Measurements from ENCODE around the gene TUBA4B.

Gene TUBA4B

DNA sequence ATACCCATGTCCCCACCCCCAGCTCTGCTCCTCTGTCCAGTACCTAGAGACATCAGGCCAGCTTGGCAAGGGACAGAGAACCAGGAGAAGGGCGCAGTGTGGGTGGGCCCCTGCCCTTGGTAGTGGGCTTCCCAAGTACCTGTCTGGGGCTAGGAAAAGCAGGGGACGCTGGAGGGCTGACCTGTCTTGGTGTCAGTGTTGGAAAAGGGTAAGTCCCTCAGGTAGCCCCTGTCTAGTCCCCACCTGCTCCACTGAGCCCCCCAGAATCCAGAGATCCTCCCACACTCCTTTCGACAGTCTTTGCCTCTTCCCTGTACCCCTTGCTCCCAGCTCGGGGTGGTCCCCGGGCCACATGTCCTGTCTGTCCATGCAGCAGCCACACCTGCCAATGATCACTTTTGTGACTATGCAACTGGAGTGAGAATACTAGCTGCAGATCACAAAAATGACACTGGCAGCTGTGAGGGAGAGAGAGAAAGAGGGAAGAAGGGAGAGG is 40.7 kb downstream of the TUBA4B start:
- Histone ChIP-seq H3K27ac (ENCODE audit: extremely low read depth, low read depth, low read length) (no peak overlapping the region), H3K36me3 (ENCODE audit: control insufficient read depth in 2 of 2, insufficient read depth in 1 of 2, low read length in 2 of 2) (no peaks in the 10 kb centered on the region), H3K4me3 (ENCODE audit: low read depth, low read length) (no peak overlapping the region), H3K9me3 (ENCODE audit: control insufficient read depth, insufficient read depth, low read depth, low read length) (no peaks in the 10 kb centered on the region), H3K4me1 (ENCODE audit: control insufficient read depth, insufficient read depth, low read length) (no peaks in the 10 kb centered on the region; the same call in 1 of the 2 replicates)
- ChIA-PET POLR2A (interaction anchor here (1.1 to 3.0 kb wide), 3 partner anchors 15 to 49 kb away, joined by 3 to 18 read pairs (median 6); partner anchors contain the start of genes DNAJB2, GLB1L and STK16), CTCF (interaction anchor here (0.6 to 11.6 kb wide), 19 partner anchors 10 to 286 kb away, joined by 3 to 297 read pairs (median 5); partner anchors contain the start of genes DNAJB2, GLB1L, NHEJ1 and STK16)
- TF ChIP-seq BCL11A (tag by site-specific recombination; IDR thresholded peaks at IDR 0.05; ENCODE audit: low read depth), result no peak
- no peak for TF ChIP-seq ZNF776 (tag by site-specific recombination; IDR thresholded peaks at IDR 0.05; ENCODE audit: borderline replicate concordance)
- TF ChIP-seq ZNF146 (tag by site-specific recombination; IDR thresholded peaks at IDR 0.05), result no peak
- TF ChIP-seq ZNF501 (tag by site-specific recombination; IDR thresholded peaks at IDR 0.05), result no peak
- no peak for TF ChIP-seq EGR2 (tag by site-specific recombination; IDR thresholded peaks at IDR 0.05; ENCODE audit: low read depth)
- TF ChIP-seq, protein P1, sequence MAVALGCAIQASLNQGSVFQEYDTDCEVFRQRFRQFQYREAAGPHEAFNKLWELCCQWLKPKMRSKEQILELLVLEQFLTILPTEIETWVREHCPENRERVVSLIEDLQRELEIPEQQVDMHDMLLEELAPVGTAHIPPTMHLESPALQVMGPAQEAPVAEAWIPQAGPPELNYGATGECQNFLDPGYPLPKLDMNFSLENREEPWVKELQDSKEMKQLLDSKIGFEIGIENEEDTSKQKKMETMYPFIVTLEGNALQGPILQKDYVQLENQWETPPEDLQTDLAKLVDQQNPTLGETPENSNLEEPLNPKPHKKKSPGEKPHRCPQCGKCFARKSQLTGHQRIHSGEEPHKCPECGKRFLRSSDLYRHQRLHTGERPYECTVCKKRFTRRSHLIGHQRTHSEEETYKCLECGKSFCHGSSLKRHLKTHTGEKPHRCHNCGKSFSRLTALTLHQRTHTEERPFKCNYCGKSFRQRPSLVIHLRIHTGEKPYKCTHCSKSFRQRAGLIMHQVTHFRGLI (tag by site-specific recombination; IDR thresholded peaks at IDR 0.05), result no peak
- TF ChIP-seq, protein P2, sequence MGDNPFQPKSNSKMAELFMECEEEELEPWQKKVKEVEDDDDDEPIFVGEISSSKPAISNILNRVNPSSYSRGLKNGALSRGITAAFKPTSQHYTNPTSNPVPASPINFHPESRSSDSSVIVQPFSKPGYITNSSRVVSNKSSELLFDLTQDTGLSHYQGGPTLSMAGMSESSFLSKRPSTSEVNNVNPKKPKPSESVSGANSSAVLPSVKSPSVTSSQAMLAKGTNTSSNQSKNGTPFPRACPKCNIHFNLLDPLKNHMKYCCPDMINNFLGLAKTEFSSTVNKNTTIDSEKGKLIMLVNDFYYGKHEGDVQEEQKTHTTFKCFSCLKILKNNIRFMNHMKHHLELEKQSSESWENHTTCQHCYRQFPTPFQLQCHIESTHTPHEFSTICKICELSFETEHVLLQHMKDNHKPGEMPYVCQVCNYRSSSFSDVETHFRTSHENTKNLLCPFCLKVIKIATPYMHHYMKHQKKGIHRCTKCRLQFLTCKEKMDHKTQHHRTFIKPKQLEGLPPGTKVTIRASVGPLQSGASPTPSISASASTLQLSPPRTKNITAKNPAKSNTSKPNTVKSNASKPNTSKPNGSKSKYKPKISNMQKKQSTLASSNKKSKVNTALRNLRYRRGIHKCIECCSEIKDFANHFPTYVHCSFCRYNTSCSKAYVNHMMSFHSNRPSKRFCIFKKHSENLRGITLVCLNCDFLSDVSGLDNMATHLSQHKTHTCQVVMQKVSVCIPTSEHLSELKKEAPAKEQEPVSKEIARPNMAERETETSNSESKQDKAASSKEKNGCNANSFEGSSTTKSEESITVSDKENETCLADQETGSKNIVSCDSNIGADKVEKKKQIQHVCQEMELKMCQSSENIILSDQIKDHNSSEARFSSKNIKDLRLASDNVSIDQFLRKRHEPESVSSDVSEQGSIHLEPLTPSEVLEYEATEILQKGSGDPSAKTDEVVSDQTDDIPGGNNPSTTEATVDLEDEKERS (tag by site-specific recombination; IDR thresholded peaks at IDR 0.05), result no peak
- TF ChIP-seq ZNF585B (tag by site-specific recombination; IDR thresholded peaks at IDR 0.05), result no peak
- TF ChIP-seq ZNF155 (tag by site-specific recombination; IDR thresholded peaks at IDR 0.05), result no peak
- TF ChIP-seq ZBTB48 (tag by site-specific recombination; IDR thresholded peaks at IDR 0.05), result no peak
- TF ChIP-seq OVOL3 (tag by site-specific recombination; IDR thresholded peaks at IDR 0.05), result no peak
- no peak for TF ChIP-seq HOXA7 (CRISPR knock-in tag; IDR thresholded peaks at IDR 0.05; ENCODE audit: borderline replicate concordance)
- TF ChIP-seq, protein P3, sequence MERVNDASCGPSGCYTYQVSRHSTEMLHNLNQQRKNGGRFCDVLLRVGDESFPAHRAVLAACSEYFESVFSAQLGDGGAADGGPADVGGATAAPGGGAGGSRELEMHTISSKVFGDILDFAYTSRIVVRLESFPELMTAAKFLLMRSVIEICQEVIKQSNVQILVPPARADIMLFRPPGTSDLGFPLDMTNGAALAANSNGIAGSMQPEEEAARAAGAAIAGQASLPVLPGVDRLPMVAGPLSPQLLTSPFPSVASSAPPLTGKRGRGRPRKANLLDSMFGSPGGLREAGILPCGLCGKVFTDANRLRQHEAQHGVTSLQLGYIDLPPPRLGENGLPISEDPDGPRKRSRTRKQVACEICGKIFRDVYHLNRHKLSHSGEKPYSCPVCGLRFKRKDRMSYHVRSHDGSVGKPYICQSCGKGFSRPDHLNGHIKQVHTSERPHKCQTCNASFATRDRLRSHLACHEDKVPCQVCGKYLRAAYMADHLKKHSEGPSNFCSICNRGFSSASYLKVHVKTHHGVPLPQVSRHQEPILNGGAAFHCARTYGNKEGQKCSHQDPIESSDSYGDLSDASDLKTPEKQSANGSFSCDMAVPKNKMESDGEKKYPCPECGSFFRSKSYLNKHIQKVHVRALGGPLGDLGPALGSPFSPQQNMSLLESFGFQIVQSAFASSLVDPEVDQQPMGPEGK (tag by site-specific recombination; IDR thresholded peaks at IDR 0.05), result no peak
- TF ChIP-seq, protein P4, sequence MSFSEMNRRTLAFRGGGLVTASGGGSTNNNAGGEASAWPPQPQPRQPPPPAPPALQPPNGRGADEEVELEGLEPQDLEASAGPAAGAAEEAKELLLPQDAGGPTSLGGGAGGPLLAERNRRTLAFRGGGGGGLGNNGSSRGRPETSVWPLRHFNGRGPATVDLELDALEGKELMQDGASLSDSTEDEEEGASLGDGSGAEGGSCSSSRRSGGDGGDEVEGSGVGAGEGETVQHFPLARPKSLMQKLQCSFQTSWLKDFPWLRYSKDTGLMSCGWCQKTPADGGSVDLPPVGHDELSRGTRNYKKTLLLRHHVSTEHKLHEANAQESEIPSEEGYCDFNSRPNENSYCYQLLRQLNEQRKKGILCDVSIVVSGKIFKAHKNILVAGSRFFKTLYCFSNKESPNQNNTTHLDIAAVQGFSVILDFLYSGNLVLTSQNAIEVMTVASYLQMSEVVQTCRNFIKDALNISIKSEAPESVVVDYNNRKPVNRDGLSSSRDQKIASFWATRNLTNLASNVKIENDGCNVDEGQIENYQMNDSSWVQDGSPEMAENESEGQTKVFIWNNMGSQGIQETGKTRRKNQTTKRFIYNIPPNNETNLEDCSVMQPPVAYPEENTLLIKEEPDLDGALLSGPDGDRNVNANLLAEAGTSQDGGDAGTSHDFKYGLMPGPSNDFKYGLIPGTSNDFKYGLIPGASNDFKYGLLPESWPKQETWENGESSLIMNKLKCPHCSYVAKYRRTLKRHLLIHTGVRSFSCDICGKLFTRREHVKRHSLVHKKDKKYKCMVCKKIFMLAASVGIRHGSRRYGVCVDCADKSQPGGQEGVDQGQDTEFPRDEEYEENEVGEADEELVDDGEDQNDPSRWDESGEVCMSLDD (tag by site-specific recombination; IDR thresholded peaks at IDR 0.05), result no peak
- TF ChIP-seq, protein P5, sequence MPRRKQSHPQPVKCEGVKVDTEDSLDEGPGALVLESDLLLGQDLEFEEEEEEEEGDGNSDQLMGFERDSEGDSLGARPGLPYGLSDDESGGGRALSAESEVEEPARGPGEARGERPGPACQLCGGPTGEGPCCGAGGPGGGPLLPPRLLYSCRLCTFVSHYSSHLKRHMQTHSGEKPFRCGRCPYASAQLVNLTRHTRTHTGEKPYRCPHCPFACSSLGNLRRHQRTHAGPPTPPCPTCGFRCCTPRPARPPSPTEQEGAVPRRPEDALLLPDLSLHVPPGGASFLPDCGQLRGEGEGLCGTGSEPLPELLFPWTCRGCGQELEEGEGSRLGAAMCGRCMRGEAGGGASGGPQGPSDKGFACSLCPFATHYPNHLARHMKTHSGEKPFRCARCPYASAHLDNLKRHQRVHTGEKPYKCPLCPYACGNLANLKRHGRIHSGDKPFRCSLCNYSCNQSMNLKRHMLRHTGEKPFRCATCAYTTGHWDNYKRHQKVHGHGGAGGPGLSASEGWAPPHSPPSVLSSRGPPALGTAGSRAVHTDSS (tag by site-specific recombination; IDR thresholded peaks at IDR 0.05), result no peak
- TF ChIP-seq, protein P6, sequence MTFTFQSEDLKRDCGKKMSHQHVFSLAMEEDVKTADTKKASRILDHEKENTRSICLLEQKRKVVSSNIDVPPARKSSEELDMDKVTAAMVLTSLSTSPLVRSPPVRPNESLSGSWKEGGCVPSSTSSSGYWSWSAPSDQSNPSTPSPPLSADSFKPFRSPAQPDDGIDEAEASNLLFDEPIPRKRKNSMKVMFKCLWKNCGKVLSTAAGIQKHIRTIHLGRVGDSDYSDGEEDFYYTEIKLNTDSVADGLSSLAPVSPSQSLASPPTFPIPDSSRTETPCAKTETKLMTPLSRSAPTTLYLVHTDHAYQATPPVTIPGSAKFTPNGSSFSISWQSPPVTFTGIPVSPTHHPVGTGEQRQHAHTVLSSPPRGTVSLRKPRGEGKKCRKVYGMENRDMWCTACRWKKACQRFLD (tag by site-specific recombination; IDR thresholded peaks at IDR 0.05), result no peak
- TF ChIP-seq HOXD13 (CRISPR knock-in tag; IDR thresholded peaks at IDR 0.05; ENCODE audit: borderline replicate concordance), result no peak
- TF ChIP-seq ZNF302 (tag by site-specific recombination; IDR thresholded peaks at IDR 0.05; ENCODE audit: low read depth), result no peak

Data from HEK293 (cell line).